ENCODE data around the gene DNAJC18.

DNA sequence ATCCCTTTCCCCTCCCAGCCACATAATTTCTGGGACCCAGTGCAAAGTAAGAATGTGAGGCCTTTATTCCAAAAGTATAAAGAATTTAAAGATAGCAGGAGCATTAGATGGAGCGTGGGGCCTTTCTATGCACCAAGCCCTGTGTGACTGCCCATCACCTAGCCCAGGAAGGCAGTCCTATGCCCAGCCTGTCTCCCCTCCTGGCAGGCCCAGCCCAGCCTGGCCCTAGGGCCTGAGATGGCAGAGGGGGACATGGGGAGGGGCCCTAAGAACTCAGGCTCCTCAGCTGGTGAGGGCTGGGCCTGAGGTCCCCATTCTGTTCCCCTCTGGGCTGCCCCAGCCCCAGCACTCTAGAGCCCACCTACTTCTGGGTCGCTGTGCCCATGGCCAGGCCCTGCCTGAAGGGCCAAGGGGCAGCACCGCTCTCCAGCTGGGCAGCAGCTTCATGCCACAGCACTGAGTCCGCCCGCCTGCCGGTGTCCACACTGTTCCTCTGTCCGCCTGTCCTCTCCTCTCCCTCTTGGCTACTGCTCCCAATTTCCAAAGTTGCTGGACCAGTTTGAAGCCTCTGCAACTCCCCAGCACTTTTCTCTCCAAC is 55.2 kb downstream of the DNAJC18 start:
- TF ChIP-seq YY1 (IDR thresholded peaks at IDR 0.05): no peak
- no peak for TF ChIP-seq JUND (IDR thresholded peaks at IDR 0.05)
- TF ChIP-seq, protein P1, sequence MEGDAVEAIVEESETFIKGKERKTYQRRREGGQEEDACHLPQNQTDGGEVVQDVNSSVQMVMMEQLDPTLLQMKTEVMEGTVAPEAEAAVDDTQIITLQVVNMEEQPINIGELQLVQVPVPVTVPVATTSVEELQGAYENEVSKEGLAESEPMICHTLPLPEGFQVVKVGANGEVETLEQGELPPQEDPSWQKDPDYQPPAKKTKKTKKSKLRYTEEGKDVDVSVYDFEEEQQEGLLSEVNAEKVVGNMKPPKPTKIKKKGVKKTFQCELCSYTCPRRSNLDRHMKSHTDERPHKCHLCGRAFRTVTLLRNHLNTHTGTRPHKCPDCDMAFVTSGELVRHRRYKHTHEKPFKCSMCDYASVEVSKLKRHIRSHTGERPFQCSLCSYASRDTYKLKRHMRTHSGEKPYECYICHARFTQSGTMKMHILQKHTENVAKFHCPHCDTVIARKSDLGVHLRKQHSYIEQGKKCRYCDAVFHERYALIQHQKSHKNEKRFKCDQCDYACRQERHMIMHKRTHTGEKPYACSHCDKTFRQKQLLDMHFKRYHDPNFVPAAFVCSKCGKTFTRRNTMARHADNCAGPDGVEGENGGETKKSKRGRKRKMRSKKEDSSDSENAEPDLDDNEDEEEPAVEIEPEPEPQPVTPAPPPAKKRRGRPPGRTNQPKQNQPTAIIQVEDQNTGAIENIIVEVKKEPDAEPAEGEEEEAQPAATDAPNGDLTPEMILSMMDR (IDR thresholded peaks at IDR 0.05; ENCODE audit: low read depth, low read length, missing input control): no peak
- TF ChIP-seq, protein P2, sequence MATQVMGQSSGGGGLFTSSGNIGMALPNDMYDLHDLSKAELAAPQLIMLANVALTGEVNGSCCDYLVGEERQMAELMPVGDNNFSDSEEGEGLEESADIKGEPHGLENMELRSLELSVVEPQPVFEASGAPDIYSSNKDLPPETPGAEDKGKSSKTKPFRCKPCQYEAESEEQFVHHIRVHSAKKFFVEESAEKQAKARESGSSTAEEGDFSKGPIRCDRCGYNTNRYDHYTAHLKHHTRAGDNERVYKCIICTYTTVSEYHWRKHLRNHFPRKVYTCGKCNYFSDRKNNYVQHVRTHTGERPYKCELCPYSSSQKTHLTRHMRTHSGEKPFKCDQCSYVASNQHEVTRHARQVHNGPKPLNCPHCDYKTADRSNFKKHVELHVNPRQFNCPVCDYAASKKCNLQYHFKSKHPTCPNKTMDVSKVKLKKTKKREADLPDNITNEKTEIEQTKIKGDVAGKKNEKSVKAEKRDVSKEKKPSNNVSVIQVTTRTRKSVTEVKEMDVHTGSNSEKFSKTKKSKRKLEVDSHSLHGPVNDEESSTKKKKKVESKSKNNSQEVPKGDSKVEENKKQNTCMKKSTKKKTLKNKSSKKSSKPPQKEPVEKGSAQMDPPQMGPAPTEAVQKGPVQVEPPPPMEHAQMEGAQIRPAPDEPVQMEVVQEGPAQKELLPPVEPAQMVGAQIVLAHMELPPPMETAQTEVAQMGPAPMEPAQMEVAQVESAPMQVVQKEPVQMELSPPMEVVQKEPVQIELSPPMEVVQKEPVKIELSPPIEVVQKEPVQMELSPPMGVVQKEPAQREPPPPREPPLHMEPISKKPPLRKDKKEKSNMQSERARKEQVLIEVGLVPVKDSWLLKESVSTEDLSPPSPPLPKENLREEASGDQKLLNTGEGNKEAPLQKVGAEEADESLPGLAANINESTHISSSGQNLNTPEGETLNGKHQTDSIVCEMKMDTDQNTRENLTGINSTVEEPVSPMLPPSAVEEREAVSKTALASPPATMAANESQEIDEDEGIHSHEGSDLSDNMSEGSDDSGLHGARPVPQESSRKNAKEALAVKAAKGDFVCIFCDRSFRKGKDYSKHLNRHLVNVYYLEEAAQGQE (IDR thresholded peaks at IDR 0.05): no peak
- no peak for TF ChIP-seq MAX (IDR thresholded peaks at IDR 0.05)

Measured in liver (tissue), 3 donors.